Measurements from ENCODE around the gene TMEM30B. TPM values are rescaled to one million over a fixed set of nuclear protein-coding genes. Genes with fewer than 3 reads are reported as not detected.
A peak's percentile ranks its signal among the peaks of the same experiment; 100 is the strongest.

The TMEM30B gene
- total and polyA plus RNA-seq, 2 of the 4 experiments (the other 2 are of a cell fraction) = 0.03 TPM; not detected in 1

DNA sequence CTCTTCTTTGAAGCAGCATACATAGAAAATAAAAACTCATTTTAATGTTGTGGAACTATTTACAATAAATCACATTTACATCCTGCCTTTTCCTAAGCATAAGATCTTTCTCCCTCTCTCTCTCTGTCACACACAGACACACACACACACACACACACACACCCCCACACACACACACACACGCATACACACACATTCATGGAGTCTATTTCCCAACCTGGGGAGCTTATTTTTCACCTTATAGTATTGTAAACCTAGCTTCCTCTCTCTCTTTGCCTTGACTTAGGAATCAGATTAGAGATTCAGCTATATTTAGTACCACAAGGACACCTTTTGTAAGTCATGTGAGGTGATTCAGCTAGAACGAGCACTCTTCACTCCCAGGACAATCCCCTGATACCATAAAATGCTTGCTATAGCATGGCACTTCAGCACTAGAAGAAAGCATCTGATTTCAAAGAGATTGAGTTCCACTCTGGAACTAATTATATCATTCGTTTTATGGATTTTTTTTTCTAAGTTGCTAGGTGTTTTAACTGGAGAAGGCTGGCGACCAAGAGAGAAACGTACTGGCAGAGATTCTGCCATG, 23.6 kb downstream of the TMEM30B start:
- WGBS, 2 experiments (ENCODE audit: extremely low coverage in 2 of 2, insufficient read length in 1 of 2) = no CpG with 5 or more reads among the region's 5 CpGs
- intact Hi-C loops (cut with micrococcal nuclease) = no loop called here
- H3K9me3 ChIP-seq (ENCODE audit: control insufficient read depth, insufficient read depth, low read length) = no peaks in the 10 kb centered on the region
- no peak overlapping the region for H3K18ac ChIP-seq (ENCODE audit: low read depth, low read length)
- H3K14ac ChIP-seq (replicated peaks; ENCODE audit: low read depth, low read length) = no peak overlapping the region; the same call in 1 of the 2 replicates
- H4K8ac ChIP-seq (ENCODE audit: low read depth in 2 of 2, low read length in 2 of 2) = peak overlapping the region in 1 of 2 experiments; percentile 36; a peak in 2 of 4 replicates
- H3K4me2 ChIP-seq (ENCODE audit: low read depth, low read length) = no peak overlapping the region
- H3K27ac ChIP-seq (ENCODE audit: insufficient read depth, low read length) = no peak overlapping the region
- peaks cover 15% of the 10 kb centered on the region for H3K9me1 ChIP-seq (ENCODE audit: insufficient read depth, low read length)
- peaks cover 16% of the 10 kb centered on the region for H3K4me1 ChIP-seq (ENCODE audit: control insufficient read depth, insufficient read depth, low read length)
- peak overlapping the region; percentile 27; the same call in 1 of the 2 replicates for H2BK20ac ChIP-seq (ENCODE audit: low read depth, low read length)
- dilution Hi-C loops (cut with HindIII; ENCODE audit: low sequenced_read_pairs, unreplicated experiment) = no loop called here
- H2AFZ ChIP-seq (replicated peaks; ENCODE audit: low read length, poor library complexity) = no peak overlapping the region
- peak overlapping the region; percentile 53; the same call in 1 of the 2 replicates for H3K23ac ChIP-seq (ENCODE audit: low read depth, low read length)
- no peaks in the 10 kb centered on the region for H3K79me1 ChIP-seq (ENCODE audit: low read depth in 1 of 2, low read length in 2 of 2)
- DNase-seq = no peak
- H3K9ac ChIP-seq (ENCODE audit: low read depth, low read length) = no peak overlapping the region
- no peaks in the 10 kb centered on the region for H3K27me3 ChIP-seq (ENCODE audit: control insufficient read depth, insufficient read depth, low read length)
- CTCF ChIA-PET = interaction anchor here (0.5 to 1.4 kb wide), 3 partner anchors 8 to 536 kb away, joined by 3 read pairs; no protein-coding TSS in a partner anchor
- in situ Hi-C loops (cut with MboI; ENCODE audit: low sequenced_read_pairs) = loop anchor here (5.0 kb wide), 2 partner anchors 275 to 530 kb away; partner anchors contain the start of genes SLC38A6 and TRMT5
- 0 out of 2 replicates have a peak overlapping the region, but pooled peaks have one; percentile 23 for H2AK5ac ChIP-seq (ENCODE audit: low read depth, low read length)
- no peak overlapping the region for H2AK9ac ChIP-seq (replicated peaks; ENCODE audit: low read depth, low read length, poor library complexity)
- H4K20me1 ChIP-seq (ENCODE audit: insufficient read depth, low read length) = no peaks in the 10 kb centered on the region
- ATAC-seq (ENCODE audit: low read depth) = no peak
- H2BK15ac ChIP-seq (ENCODE audit: low read depth, low read length) = peak overlapping the region; percentile 32; the same call in 1 of the 3 replicates
- peak overlapping the region; percentile 39; the same call in 1 of the 2 replicates for H4K91ac ChIP-seq (ENCODE audit: insufficient read depth, low read depth, low read length)
- BruUV-seq (replicated peaks) = no TSS peak
- H3K4ac ChIP-seq (ENCODE audit: low read depth, low read length) = peak overlapping the region; percentile 28; the same call in 1 of the 2 replicates
- no peak overlapping the region for H2BK5ac ChIP-seq (ENCODE audit: low read depth, low read length, poor library complexity, severe bottlenecking)
- no peaks in the 10 kb centered on the region for H3K36me3 ChIP-seq (ENCODE audit: control insufficient read depth, insufficient read depth, low read length)
- H4K5ac ChIP-seq (ENCODE audit: low read depth, low read length) = no peak overlapping the region; the same call in 1 of the 2 replicates
- H2BK120ac ChIP-seq (ENCODE audit: low read depth, low read length) = peak overlapping the region; percentile 54; the same call in 1 of the 2 replicates
- POLR2A ChIA-PET (ENCODE audit: unreplicated experiment) = no interaction called here
- no peak overlapping the region for H3K4me3 ChIP-seq (ENCODE audit: insufficient read depth, low read depth, low read length)
- no peak overlapping the region for H3K56ac ChIP-seq (ENCODE audit: extremely low read depth, insufficient read depth, low read length)
- TF ChIP-seq RFX5 (IDR thresholded peaks at IDR 0.05; ENCODE audit: low read depth, low read length) = no peak
- no peak for TF ChIP-seq MAZ (IDR thresholded peaks at IDR 0.05; ENCODE audit: borderline replicate concordance, low read depth, low read length)
- TF ChIP-seq SMC3 (IDR thresholded peaks at IDR 0.05; ENCODE audit: low read depth, low read length) = no peak
- no peak for TF ChIP-seq FOS (IDR thresholded peaks at IDR 0.05; ENCODE audit: low read depth, low read length)
- TF ChIP-seq, protein P1, sequence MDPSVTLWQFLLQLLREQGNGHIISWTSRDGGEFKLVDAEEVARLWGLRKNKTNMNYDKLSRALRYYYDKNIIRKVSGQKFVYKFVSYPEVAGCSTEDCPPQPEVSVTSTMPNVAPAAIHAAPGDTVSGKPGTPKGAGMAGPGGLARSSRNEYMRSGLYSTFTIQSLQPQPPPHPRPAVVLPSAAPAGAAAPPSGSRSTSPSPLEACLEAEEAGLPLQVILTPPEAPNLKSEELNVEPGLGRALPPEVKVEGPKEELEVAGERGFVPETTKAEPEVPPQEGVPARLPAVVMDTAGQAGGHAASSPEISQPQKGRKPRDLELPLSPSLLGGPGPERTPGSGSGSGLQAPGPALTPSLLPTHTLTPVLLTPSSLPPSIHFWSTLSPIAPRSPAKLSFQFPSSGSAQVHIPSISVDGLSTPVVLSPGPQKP (IDR thresholded peaks at IDR 0.05; ENCODE audit: borderline replicate concordance, low read depth, low read length) = no peak
- TF ChIP-seq RAD21 (IDR thresholded peaks at IDR 0.05; ENCODE audit: low read length) = no peak
- TF ChIP-seq MAFK (IDR thresholded peaks at IDR 0.05; ENCODE audit: low read depth, low read length) = no peak
- no peak for TF ChIP-seq POLR2A (IDR thresholded peaks at IDR 0.05; ENCODE audit: low read depth, low read length)
- no peak for TF ChIP-seq MXI1 (IDR thresholded peaks at IDR 0.05; ENCODE audit: borderline replicate concordance, low read depth, low read length)
- TF ChIP-seq, protein P2, sequence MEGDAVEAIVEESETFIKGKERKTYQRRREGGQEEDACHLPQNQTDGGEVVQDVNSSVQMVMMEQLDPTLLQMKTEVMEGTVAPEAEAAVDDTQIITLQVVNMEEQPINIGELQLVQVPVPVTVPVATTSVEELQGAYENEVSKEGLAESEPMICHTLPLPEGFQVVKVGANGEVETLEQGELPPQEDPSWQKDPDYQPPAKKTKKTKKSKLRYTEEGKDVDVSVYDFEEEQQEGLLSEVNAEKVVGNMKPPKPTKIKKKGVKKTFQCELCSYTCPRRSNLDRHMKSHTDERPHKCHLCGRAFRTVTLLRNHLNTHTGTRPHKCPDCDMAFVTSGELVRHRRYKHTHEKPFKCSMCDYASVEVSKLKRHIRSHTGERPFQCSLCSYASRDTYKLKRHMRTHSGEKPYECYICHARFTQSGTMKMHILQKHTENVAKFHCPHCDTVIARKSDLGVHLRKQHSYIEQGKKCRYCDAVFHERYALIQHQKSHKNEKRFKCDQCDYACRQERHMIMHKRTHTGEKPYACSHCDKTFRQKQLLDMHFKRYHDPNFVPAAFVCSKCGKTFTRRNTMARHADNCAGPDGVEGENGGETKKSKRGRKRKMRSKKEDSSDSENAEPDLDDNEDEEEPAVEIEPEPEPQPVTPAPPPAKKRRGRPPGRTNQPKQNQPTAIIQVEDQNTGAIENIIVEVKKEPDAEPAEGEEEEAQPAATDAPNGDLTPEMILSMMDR (conservative IDR thresholded peaks at IDR 0.05; ENCODE audit: low read depth, low read length) = no peak
- TF ChIP-seq CHD1 (IDR thresholded peaks at IDR 0.05; ENCODE audit: low read depth, low read length) = no peak
- no peak for TF ChIP-seq BHLHE40 (IDR thresholded peaks at IDR 0.05; ENCODE audit: low read depth, low read length)
- no peak for TF ChIP-seq CEBPB (IDR thresholded peaks at IDR 0.05; ENCODE audit: low read depth, low read length)
- no peak for TF ChIP-seq NFE2L2 (IDR thresholded peaks at IDR 0.05; ENCODE audit: low read depth, low read length)
- TF ChIP-seq RCOR1 (IDR thresholded peaks at IDR 0.05; ENCODE audit: insufficient replicate concordance, low read length) = no peak

Data from IMR-90 (cell line).